MCF 10A (cell line): Measurements from ENCODE around the gene STK24. TPM values are rescaled to one million over a fixed set of nuclear protein-coding genes. Genes with fewer than 3 reads are reported as not detected.

Experiments used
- BruUV-seq: library from RNA; stranded (reverse); fragments of 400-500 nt; replicated peaks from 2 replicates; lab custom pipeline; 2021; lab: Mats Ljungman, UMichigan
- CTCF ChIA-PET: fragments of 300-600 bp; sonication (Branson Sonifier 250); formaldehyde crosslinking; extraction: SDS; loops from one replicate; lab custom pipeline; 2021; ENCODE audit warnings: antibody characterized with exemption, inconsistent platforms; lab: Yijun Ruan, JAX
- POLR2A ChIA-PET: fragments of 300-600, 350-650 bp; sonication (Branson Sonifier 250); formaldehyde crosslinking; extraction: SDS; loops from one replicate; lab custom pipeline; 2020; ENCODE audit warnings: antibody characterized with exemption, inconsistent platforms; lab: Yijun Ruan, JAX
- DNase-seq: peaks from one replicate; pipeline ENCODE4 v3.0.0-alpha.2; 2018; ENCODE audit not compliant: unreplicated experiment
- H3K27ac Mint-ChIP-seq: one replicate; pipeline ENCODE4 v1.8.0; 2022; ENCODE audit warnings: mild to moderate bottlenecking, low read depth, mixed read lengths; ENCODE audit not compliant: unreplicated experiment
- H3K27me3 Mint-ChIP-seq: one replicate; pipeline ENCODE4 v1.8.0; 2022; ENCODE audit warnings: mixed read lengths; ENCODE audit not compliant: insufficient read depth, unreplicated experiment
- H3K36me3 Mint-ChIP-seq: one replicate; pipeline ENCODE4 v1.8.0; 2022; ENCODE audit warnings: mild to moderate bottlenecking, moderate library complexity, mixed read lengths; ENCODE audit not compliant: insufficient read depth, unreplicated experiment
- H3K4me1 Mint-ChIP-seq: one replicate; pipeline ENCODE4 v1.8.0; 2022; ENCODE audit warnings: mixed read lengths; ENCODE audit not compliant: insufficient read depth, unreplicated experiment
- H3K4me3 Mint-ChIP-seq: one replicate; pipeline ENCODE4 v1.8.0; 2022; ENCODE audit warnings: mild to moderate bottlenecking, moderate library complexity, mixed read lengths; ENCODE audit not compliant: unreplicated experiment
- H3K9me3 Mint-ChIP-seq: one replicate; pipeline ENCODE4 v1.8.0; 2022; ENCODE audit warnings: mixed read lengths; ENCODE audit not compliant: unreplicated experiment
- intact Hi-C: fragments of 100-400 bp; cut with micrococcal nuclease; formaldehyde crosslinking; loops from 2 replicates; pipeline ENCODE4 v1.14.1; 2022
- total RNA-seq: library from RNA; stranded (reverse); gene quantifications from 2 replicates; pipeline ENCODE4 v1.2.3, GENCODE V29; 2022
- TF ChIP-seq, protein P1 (sequence below): fragments of 200-600 bp; IDR thresholded peaks from one replicate; pipeline ENCODE4 v1.8.0; 2022; ENCODE audit warnings: antibody characterized with exemption, mild to moderate bottlenecking; ENCODE audit not compliant: unreplicated experiment

The STK24 gene
- total RNA-seq, 1 experiment from 2014 or later: 200 TPM

- H3K4me3 Mint-ChIP-seq: peak overlapping the region; percentile 79
- TSS peak; percentile 51 for BruUV-seq
- TF ChIP-seq, protein P1, sequence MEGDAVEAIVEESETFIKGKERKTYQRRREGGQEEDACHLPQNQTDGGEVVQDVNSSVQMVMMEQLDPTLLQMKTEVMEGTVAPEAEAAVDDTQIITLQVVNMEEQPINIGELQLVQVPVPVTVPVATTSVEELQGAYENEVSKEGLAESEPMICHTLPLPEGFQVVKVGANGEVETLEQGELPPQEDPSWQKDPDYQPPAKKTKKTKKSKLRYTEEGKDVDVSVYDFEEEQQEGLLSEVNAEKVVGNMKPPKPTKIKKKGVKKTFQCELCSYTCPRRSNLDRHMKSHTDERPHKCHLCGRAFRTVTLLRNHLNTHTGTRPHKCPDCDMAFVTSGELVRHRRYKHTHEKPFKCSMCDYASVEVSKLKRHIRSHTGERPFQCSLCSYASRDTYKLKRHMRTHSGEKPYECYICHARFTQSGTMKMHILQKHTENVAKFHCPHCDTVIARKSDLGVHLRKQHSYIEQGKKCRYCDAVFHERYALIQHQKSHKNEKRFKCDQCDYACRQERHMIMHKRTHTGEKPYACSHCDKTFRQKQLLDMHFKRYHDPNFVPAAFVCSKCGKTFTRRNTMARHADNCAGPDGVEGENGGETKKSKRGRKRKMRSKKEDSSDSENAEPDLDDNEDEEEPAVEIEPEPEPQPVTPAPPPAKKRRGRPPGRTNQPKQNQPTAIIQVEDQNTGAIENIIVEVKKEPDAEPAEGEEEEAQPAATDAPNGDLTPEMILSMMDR: no peak
- ChIA-PET CTCF (interaction anchor here (0.9 kb wide), 1 partner anchor 77 kb away, joined by 10 read pairs; no protein-coding TSS in a partner anchor), POLR2A (interaction anchor here (0.8 to 4.5 kb wide), 12 partner anchors 12 to 132 kb away, joined by 3 to 40 read pairs (median 4); no protein-coding TSS in a partner anchor)
- H3K36me3 Mint-ChIP-seq: no peaks in the 10 kb centered on the region
- no peaks in the 10 kb centered on the region for H3K27me3 Mint-ChIP-seq
- intact Hi-C loops: loop anchor here (2.0 kb wide), 2 partner anchors 75 to 133 kb away; no protein-coding TSS in a partner anchor
- no peaks in the 10 kb centered on the region for H3K9me3 Mint-ChIP-seq
- no peak for DNase-seq
- H3K4me1 Mint-ChIP-seq: peaks cover 18% of the 10 kb centered on the region
- H3K27ac Mint-ChIP-seq: peak overlapping the region; percentile 83
Measured at GRCh38 chr13:98577836-98578285, 954 bp upstream of the STK24 start.

DNA sequence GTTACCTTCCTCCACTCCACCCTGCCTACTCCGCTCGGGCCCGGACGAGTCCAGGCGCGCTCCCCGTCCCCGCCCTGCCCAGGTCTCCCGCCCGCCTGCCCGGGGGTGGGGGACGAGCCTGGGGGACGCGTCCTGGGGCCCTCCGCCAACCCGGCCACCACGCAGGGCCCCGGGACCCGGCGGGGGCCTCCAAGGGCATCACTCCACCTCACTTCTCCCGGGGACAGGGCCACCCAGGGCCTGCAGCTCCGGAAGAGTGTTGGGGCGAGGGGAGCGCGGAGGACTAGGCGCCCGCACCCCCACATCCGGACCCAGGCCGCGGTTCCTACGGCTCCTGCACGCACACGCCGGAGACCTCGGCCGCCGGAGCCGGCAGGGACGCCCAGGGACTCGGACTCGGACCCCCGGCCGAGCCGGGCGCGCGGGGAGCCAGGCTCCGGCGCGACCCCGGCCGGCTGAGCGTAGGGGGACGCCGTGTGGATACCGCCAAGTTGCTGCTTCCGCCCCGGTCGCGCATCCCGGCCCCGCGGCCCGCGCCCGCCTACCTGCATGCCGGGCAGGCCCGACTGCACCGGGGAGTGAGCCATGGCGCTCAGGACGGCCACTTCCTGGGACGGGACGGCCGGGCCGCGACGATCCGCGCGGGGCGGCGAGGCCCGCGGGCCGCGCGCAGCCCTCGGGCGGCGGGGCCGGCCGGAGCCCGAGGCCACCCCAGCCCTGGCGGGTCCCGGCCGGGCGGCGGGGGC lies 534 bp downstream of the STK24 start:
- no TSS peak for BruUV-seq
- H3K4me3 Mint-ChIP-seq: peak overlapping the region; percentile 82
- ChIA-PET CTCF (interaction anchor here (1.0 to 1.3 kb wide), 2 partner anchors 76 to 97 kb away, joined by 3 to 6 read pairs; no protein-coding TSS in a partner anchor), POLR2A (interaction anchor here (0.8 to 4.5 kb wide), 15 partner anchors 8 to 579 kb away, joined by 3 to 40 read pairs (median 4); no protein-coding TSS in a partner anchor)
- no peaks in the 10 kb centered on the region for H3K36me3 Mint-ChIP-seq
- peak; percentile 61 for DNase-seq
- peak overlapping the region; percentile 69 for H3K27ac Mint-ChIP-seq
- intact Hi-C loops: loop anchor here (1.0 to 2.0 kb wide), 3 partner anchors 76 to 132 kb away; no protein-coding TSS in a partner anchor
- H3K9me3 Mint-ChIP-seq: no peaks in the 10 kb centered on the region
- TF ChIP-seq, protein P1: no peak
- H3K4me1 Mint-ChIP-seq: peaks cover 26% of the 10 kb centered on the region
- H3K27me3 Mint-ChIP-seq: no peaks in the 10 kb centered on the region

GRCh38 chr13:98575904-98576199 lies 1.1 kb downstream of the STK24 start:
- no peaks in the 10 kb centered on the region for H3K36me3 Mint-ChIP-seq
- TF ChIP-seq, protein P1: no peak

More at GRCh38 chr13:98575904-98576199, 1.1 kb downstream of the STK24 start:
- no peaks in the 10 kb centered on the region for H3K9me3 Mint-ChIP-seq
- peak overlapping the region; percentile 82 for H3K4me3 Mint-ChIP-seq
- ChIA-PET POLR2A (interaction anchor here (0.6 to 4.5 kb wide), 19 partner anchors 8 to 989 kb away, joined by 3 to 40 read pairs (median 4); no protein-coding TSS in a partner anchor), CTCF (interaction anchor here (0.6 to 1.3 kb wide), 5 partner anchors 13 to 720 kb away, joined by 3 to 6 read pairs (median 3); no protein-coding TSS in a partner anchor)
- DNase-seq: no peak
- H3K4me1 Mint-ChIP-seq: peaks cover 32% of the 10 kb centered on the region
- H3K27me3 Mint-ChIP-seq: no peaks in the 10 kb centered on the region
- intact Hi-C loops: loop anchor here (1.0 to 2.0 kb wide), 4 partner anchors 67 to 131 kb away; no protein-coding TSS in a partner anchor
- H3K27ac Mint-ChIP-seq: peak overlapping the region; percentile 69
- no TSS peak for BruUV-seq
